ENCODE measurements around the gene DNAL4. TPM values are rescaled to one million over a fixed set of nuclear protein-coding genes. Genes with fewer than 3 reads are reported as not detected.

The DNAL4 gene
- total and polyA plus RNA-seq, 10 of the 15 experiments (the other 5 are each of a cell fraction or from before 2014, with no cell fraction given): 0.35 to 8.5 (median 6.3) TPM; not detected in 1

- peak; percentile 93 for TF ChIP-seq DPF2 (IDR thresholded peaks at IDR 0.05)
- no peak for TF ChIP-seq HSF1 (IDR thresholded peaks at IDR 0.05; ENCODE audit: low read depth, low read length)
- no peak for TF ChIP-seq CHD1 (IDR thresholded peaks at IDR 0.05; ENCODE audit: low read depth, low read length)
- no peak for TF ChIP-seq SUZ12 (IDR thresholded peaks at IDR 0.05; ENCODE audit: unreplicated experiment)
- peak; percentile 50; the same call in 1 of the 2 replicates for TF ChIP-seq NR2F1 (conservative IDR thresholded peaks at IDR 0.05)
- peak; percentile 59; the same call in 1 of the 2 replicates for TF ChIP-seq GATAD2B (conservative IDR thresholded peaks at IDR 0.05; ENCODE audit: low read depth)
- no peak for TF ChIP-seq YBX1 (IDR thresholded peaks at IDR 0.05)
- no peak for TF ChIP-seq SKIL (IDR thresholded peaks at IDR 0.05; ENCODE audit: low read depth, poor library complexity, severe bottlenecking)
- TF ChIP-seq NKRF (conservative IDR thresholded peaks at IDR 0.05): peak; percentile 77
- TF ChIP-seq SP1 (IDR thresholded peaks at IDR 0.05; ENCODE audit: low read depth, low read length): peak; percentile 84
- peak; percentile 49 for TF ChIP-seq IKZF1 (conservative IDR thresholded peaks at IDR 0.05)
- TF ChIP-seq HDAC2 (IDR thresholded peaks at IDR 0.05): no peak
- TF ChIP-seq CREB1 (IDR thresholded peaks at IDR 0.05; ENCODE audit: low read depth): peak; percentile 78
- TF ChIP-seq CHD4 (IDR thresholded peaks at IDR 0.05): no peak
- TF ChIP-seq NFYB (IDR thresholded peaks at IDR 0.05; ENCODE audit: insufficient read depth, low read depth, low read length): peak; percentile 76
- TF ChIP-seq NFYA (IDR thresholded peaks at IDR 0.05; ENCODE audit: borderline replicate concordance, low read depth, low read length): peak; percentile 22; the same call in 1 of the 2 replicates
- no peak for TF ChIP-seq ETV6 (conservative IDR thresholded peaks at IDR 0.05 in 1 of 2, IDR thresholded peaks at IDR 0.05 in 1 of 2; ENCODE audit: borderline replicate concordance in 1 of 2, low read depth in 1 of 2)
- 0 out of 2 replicates have a peak, but pooled peaks have one; percentile 5 for TF ChIP-seq ZNF24 (IDR thresholded peaks at IDR 0.05)
- TF ChIP-seq TARDBP (IDR thresholded peaks at IDR 0.05; ENCODE audit: borderline replicate concordance): no peak
- no peak for TF ChIP-seq KAT2A (conservative IDR thresholded peaks at IDR 0.05; ENCODE audit: control insufficient read depth, low read depth, low read length)
- no peak for TF ChIP-seq TAF1 (IDR thresholded peaks at IDR 0.05; ENCODE audit: borderline replicate concordance, low read depth, low read length)
- TF ChIP-seq BHLHE40 (IDR thresholded peaks at IDR 0.05; ENCODE audit: borderline replicate concordance in 1 of 2, low read depth in 2 of 2, low read length in 1 of 2): peak in 1 of 2 experiments; percentile 69; a peak in 2 of 4 replicates
- no peak for TF ChIP-seq CTCF (IDR thresholded peaks at IDR 0.05 in 2 of 3, conservative IDR thresholded peaks at IDR 0.05 in 1 of 3; ENCODE audit: control insufficient read depth in 2 of 3, extremely low read depth in 1 of 3, insufficient read depth in 1 of 3, low read depth in 3 of 3, low read length in 3 of 3)
Measured at GRCh38 chr22:38793721-38794466, at the start of gene DNAL4 (continued).
